RWPE1 (cell line): ENCODE data around the gene TSPAN13.

Source experiments
- CTCF ChIA-PET: fragments of 350-600 bp; sonication (Branson Sonifier 250); formaldehyde crosslinking; extraction: SDS; loops from one replicate; lab custom pipeline; 2021; lab: Yijun Ruan, JAX
- POLR2A ChIA-PET: fragments of 400-600 bp; formaldehyde crosslinking; extraction: SDS; loops from one replicate; lab custom pipeline; 2020; ENCODE audit warnings: antibody characterized with exemption; ENCODE audit not compliant: low non-redundant PET; lab: Yijun Ruan, JAX
- DNase-seq: peaks from one replicate; pipeline ENCODE4 v3.0.0; 2012; ENCODE audit warnings: low spot score
- H3K27ac ChIP-seq: fragments of 450-650 bp; 2 replicates; pipeline ENCODE4 v1.5.1; 2017
- TF ChIP-seq, protein P1 (sequence below): fragments of 450-650 bp; conservative IDR thresholded peaks from 2 replicates; pipeline ENCODE4 v1.5.1; 2017; ENCODE audit warnings: low read depth, mild to moderate bottlenecking

Gene TSPAN13

DNA sequence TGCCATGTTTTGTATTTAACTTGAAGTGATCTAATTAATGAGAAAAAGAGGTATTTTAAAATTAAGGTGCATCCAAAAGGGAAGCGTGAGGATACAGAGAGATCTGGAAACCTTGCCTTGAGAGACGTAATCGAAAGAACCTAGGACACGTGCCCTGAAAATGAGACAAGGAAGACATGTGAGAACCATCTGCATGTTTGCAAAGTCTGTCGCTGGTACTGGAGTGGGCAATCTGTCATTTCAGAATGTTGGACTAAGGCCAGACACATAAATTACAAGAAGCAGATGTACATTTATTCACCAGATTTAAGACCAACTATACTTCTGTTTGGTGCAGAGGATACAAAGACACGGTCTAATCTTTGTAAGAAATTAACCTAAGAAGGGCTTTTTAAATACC lies 42.1 kb downstream of the TSPAN13 start:
- DNase-seq = no peak
- POLR2A ChIA-PET = no interaction called here
- TF ChIP-seq, protein P1, sequence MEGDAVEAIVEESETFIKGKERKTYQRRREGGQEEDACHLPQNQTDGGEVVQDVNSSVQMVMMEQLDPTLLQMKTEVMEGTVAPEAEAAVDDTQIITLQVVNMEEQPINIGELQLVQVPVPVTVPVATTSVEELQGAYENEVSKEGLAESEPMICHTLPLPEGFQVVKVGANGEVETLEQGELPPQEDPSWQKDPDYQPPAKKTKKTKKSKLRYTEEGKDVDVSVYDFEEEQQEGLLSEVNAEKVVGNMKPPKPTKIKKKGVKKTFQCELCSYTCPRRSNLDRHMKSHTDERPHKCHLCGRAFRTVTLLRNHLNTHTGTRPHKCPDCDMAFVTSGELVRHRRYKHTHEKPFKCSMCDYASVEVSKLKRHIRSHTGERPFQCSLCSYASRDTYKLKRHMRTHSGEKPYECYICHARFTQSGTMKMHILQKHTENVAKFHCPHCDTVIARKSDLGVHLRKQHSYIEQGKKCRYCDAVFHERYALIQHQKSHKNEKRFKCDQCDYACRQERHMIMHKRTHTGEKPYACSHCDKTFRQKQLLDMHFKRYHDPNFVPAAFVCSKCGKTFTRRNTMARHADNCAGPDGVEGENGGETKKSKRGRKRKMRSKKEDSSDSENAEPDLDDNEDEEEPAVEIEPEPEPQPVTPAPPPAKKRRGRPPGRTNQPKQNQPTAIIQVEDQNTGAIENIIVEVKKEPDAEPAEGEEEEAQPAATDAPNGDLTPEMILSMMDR = no peak
- CTCF ChIA-PET = no interaction called here
- H3K27ac ChIP-seq = no peak overlapping the region

DNA sequence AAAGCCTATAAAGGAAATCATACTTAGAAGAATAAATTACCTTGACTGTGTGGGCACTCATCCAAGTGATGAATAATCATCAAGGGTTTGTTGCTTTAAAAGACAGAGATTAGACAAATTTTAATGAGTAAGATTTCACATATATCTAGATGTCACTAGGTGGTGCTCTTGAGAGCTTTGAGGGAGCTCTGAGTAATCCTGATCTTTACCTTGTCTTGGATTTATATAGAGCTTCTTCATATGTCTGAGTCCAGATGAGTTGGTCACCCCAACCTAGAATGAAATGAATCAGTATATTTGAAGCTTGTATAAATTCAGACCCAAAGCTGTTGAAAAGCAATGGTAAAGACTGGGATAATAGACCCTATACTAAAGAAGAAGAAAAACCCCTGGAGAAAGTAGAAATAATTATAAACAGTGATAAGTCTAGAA lies 47.6 kb downstream of the TSPAN13 start:
- POLR2A ChIA-PET = no interaction called here
- H3K27ac ChIP-seq = no peak overlapping the region
- DNase-seq = peak; percentile 90
- CTCF ChIA-PET = interaction anchor here (0.6 to 0.8 kb wide), 6 partner anchors 21 to 501 kb away, joined by 3 to 5 read pairs (median 3); partner anchors contain the start of gene TSPAN13
- TF ChIP-seq, protein P1 = peak; percentile 71

DNA sequence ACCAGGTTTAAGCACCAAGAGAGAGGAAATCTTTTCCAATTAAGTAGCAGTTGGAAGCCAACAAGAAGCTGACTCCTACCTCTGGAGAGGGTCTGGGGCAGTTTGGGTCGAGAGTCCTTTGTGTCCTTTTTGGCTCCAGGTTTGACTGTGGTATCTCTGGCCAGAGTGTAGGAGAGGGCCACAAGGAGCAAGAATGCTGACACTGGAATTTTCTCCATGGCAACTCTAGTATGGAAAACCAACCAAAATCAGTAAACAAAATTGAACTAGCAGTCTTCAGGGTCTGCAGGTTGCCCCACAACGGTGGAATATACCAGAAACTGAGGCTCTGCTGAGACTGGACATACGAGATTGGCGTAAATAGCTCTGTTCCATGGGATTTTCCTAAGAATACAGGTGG lies 48.0 kb downstream of the TSPAN13 start:
- no peak overlapping the region for H3K27ac ChIP-seq
- ChIA-PET POLR2A (no interaction called here), CTCF (interaction anchor here (0.6 to 0.9 kb wide), 7 partner anchors 22 to 527 kb away, joined by 3 to 5 read pairs (median 3); partner anchors contain the start of gene TSPAN13)
- TF ChIP-seq, protein P1 = no peak
- no peak for DNase-seq

DNA sequence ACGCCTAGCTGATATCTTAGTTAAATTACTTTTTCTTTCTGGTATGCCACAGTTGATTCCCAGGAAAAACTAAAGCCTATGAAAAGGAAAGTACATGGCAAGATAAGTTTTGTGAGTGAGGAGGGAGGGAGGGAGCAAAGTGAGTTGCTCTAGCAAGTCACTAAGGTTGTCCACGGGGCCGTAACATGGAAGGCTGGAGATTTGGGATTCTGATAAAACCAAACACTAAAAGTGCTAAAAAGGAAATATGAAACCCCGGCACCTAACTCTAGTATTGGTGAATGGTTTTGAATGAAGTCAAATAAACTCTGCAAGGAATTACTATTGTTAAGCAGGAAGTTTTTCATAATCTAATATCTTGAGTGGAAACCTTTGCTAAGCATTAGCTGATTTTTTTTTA lies 49.6 kb downstream of the TSPAN13 start:
- TF ChIP-seq, protein P1 = no peak
- DNase-seq = no peak
- CTCF ChIA-PET = interaction anchor here (0.9 kb wide), 1 partner anchor 9 kb away, joined by 3 read pairs; no protein-coding TSS in a partner anchor
- H3K27ac ChIP-seq = no peak overlapping the region
- POLR2A ChIA-PET = no interaction called here

DNA sequence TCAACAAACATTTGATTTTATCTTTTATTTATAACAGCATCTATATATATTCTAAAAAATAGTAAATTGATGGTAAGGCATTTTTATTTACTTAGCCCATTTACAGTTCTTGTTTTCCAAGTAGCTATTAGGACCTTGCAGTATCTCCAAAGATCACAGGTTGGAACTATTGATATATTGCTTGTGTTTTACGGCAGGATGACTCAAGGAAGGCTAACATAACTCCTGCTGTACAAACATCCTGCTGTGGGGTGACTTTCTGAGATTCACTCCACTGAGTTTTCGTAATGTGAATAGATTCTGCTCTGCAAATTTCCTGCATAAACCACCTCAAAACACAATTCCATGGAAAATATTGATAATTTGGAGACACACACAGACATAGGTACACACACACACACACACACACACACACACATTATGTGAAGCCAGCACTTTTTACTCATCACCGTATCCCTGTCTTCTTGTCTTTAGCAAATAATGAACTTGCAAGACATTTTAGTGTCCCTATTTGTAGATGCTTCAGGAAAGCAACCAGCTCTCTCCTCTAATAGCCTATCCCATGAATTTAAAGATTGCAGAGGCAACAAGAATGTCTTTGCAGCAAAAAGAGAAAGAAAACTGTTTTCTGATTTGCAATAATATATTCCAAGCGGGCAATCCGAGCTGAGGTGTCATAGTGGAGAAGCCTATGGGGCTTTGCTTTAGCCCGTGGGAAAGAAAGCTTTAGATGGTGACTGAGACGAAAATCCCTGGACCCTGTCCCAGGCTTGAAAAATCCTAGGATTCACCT lies 50.5 kb downstream of the TSPAN13 start:
- no peak overlapping the region for H3K27ac ChIP-seq
- CTCF ChIA-PET = no interaction called here
- TF ChIP-seq, protein P1 = no peak
- peak; percentile 21 for DNase-seq
- POLR2A ChIA-PET = no interaction called here

DNA sequence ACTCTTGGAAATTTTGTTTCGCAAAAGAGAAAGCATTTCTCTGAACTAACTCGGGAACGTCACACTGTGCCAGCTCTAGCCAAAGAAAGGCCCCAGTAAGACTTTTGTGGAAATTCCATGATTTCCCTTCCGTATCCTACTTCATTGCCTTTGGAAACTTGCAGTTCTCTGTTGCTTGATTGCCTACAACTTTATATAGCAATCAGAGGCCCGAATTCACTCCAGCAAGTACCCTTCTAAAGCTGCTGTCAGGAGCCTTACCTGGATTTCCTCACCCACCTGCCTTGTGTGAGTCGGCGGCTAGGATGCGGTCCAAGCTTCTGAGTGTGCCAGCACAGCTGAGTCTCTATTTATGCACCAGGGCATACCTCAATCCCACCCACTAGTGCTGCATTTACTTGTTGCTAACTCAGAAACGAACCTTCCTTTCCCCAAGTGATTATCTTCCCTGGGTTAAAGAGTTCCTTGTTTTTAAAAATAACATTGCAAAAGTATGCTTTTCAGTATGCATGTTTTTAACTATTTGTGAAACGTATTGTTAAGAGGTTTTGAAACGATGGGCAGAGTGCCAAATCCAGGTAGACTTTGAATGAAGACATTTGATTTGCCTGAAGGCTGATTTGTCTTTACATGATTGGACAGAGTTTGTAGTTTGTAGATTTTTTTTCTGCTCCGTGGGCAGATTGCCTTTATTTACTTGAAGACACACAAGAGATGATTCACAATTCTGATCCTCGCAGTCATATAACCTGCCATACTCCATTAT lies 51.3 kb downstream of the TSPAN13 start, which contains the start of gene AGR2:
TSS of gene AGR2 (minus strand) at position 326 of the 766 bp plus-strand sequence. CDS start 3,203 bp downstream, outside the sequence.
- CTCF ChIA-PET = no interaction called here
- peak; percentile 89 for DNase-seq
- H3K27ac ChIP-seq = peak within 1 kb of the TSS; percentile 41; the same call in 1 of the 2 replicates
- POLR2A ChIA-PET = no interaction called here
- TF ChIP-seq, protein P1 = no peak
